ENCODE results near the gene EPO. TPM values are rescaled to one million over a fixed set of nuclear protein-coding genes. Genes with fewer than 3 reads are reported as not detected.
"Not testable (repeated sequence)": the region's sequence is repeated elsewhere in the genome, so short reads cannot be mapped to it uniquely, and the experiment has no call there.

EPO gene
- total and polyA plus RNA-seq, 2 experiments from 2014 or later: 0.46 TPM; not detected in 1

GRCh38 chr7:100722480-100723212 lies 2.4 kb downstream of the EPO start:
- TF ChIP-seq, protein P1, sequence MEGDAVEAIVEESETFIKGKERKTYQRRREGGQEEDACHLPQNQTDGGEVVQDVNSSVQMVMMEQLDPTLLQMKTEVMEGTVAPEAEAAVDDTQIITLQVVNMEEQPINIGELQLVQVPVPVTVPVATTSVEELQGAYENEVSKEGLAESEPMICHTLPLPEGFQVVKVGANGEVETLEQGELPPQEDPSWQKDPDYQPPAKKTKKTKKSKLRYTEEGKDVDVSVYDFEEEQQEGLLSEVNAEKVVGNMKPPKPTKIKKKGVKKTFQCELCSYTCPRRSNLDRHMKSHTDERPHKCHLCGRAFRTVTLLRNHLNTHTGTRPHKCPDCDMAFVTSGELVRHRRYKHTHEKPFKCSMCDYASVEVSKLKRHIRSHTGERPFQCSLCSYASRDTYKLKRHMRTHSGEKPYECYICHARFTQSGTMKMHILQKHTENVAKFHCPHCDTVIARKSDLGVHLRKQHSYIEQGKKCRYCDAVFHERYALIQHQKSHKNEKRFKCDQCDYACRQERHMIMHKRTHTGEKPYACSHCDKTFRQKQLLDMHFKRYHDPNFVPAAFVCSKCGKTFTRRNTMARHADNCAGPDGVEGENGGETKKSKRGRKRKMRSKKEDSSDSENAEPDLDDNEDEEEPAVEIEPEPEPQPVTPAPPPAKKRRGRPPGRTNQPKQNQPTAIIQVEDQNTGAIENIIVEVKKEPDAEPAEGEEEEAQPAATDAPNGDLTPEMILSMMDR (IDR thresholded peaks at IDR 0.05; ENCODE audit: low read depth, low read length): no peak
- no peaks in the 10 kb centered on the region for H3K36me3 ChIP-seq
- H3K27ac ChIP-seq: no peak overlapping the region
- H3K4me3 ChIP-seq: no peak overlapping the region
- no peaks in the 10 kb centered on the region for H3K9me3 ChIP-seq (ENCODE audit: low read depth)
- H3K27me3 ChIP-seq: peaks cover 35% of the 10 kb centered on the region
- no peak for DNase-seq (ENCODE audit: low read depth in 1 of 2, low spot score in 1 of 2)
- no peaks in the 10 kb centered on the region for H3K4me1 ChIP-seq (ENCODE audit: low read depth)

GRCh38 chr7:100723732-100724275 lies 3.5 kb downstream of the EPO start:
- no peak for DNase-seq (ENCODE audit: low read depth in 1 of 2, low spot score in 1 of 2)
- Histone ChIP-seq H3K4me3 (no peak overlapping the region), H3K27me3 (peaks cover 41% of the 10 kb centered on the region), H3K27ac (no peak overlapping the region), H3K9me3 (ENCODE audit: low read depth) (no peaks in the 10 kb centered on the region), H3K4me1 (ENCODE audit: low read depth) (no peaks in the 10 kb centered on the region), H3K36me3 (no peaks in the 10 kb centered on the region)
- TF ChIP-seq, protein P1 (IDR thresholded peaks at IDR 0.05; ENCODE audit: low read depth, low read length): no peak

GRCh38 chr7:100724364-100724763 lies 4.1 kb downstream of the EPO start:
- DNase-seq (ENCODE audit: low read depth in 1 of 2, low spot score in 1 of 2); H3K4me1 ChIP-seq (ENCODE audit: low read depth); H3K4me3 ChIP-seq; H3K36me3 ChIP-seq; H3K27ac ChIP-seq; H3K9me3 ChIP-seq (ENCODE audit: low read depth): not testable (repeated sequence)
- peaks cover 40% of the 10 kb centered on the region for H3K27me3 ChIP-seq

DNA sequence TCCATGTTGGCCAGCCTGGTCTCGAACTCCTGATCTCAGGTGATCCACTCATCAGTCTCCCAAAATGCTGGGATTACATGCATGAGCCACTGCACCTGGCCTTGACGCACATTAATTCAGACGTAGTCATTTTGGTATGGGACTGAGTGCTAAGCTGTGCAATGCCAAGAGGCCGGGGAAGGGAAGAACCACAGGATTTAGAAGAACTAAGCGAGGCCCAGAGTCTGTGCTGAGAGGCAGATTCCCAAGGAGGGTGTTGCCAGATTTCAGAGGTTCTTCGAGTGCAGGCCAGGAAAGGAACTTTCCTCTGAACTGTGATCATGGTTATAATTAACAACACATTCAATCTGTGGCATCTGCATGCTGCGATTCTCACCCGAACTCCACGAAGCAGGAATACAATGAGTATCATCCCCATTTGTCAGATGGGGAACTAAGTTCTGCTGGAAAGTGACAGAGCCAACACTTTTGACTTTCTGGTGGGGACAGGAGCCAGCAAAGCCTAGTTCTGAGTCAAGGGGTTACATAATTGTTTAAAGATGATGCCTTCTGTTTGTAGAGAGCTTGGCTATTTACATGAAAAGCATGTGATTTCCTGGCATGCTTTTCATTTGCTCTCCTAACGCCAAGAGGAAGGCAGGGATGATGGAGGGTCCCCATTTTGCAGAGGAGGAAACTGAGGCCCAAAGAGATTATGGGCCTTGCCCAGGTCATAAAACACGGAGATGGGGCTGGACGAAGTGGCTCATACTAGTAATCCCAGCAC lies 6.9 kb downstream of the EPO start:
- TF ChIP-seq, protein P1 (IDR thresholded peaks at IDR 0.05; ENCODE audit: low read depth, low read length): no peak
- H3K27ac ChIP-seq: no peak overlapping the region
- DNase-seq (ENCODE audit: low read depth in 1 of 2, low spot score in 1 of 2): peak in 1 of 2 donors; percentile 54
- peaks cover 15% of the 10 kb centered on the region for H3K27me3 ChIP-seq
- no peaks in the 10 kb centered on the region for H3K36me3 ChIP-seq
- no peaks in the 10 kb centered on the region for H3K4me1 ChIP-seq (ENCODE audit: low read depth)
- no peak overlapping the region for H3K4me3 ChIP-seq
- H3K9me3 ChIP-seq (ENCODE audit: low read depth): no peaks in the 10 kb centered on the region

DNA sequence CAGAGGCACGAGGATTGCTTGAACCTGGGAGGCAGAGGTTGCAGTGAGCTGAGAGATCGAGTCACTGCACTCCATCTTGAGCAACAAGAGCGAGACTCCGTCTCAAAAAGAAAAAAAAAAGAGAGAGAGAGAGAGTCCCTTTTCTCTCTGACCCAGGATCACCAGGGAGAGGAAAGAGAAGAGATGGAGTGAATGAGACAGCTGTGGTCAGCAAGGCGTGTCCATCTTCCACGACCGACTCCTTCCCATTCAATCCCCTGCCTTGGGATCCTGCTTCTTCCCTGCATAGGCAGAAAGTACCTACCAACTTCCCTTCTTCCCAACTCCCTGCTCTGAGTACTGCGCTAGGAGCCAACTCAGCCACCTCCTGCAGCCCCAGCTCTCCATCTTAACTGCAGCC lies 7.9 kb downstream of the EPO start:
- Histone ChIP-seq H3K9me3 (ENCODE audit: low read depth) (no peaks in the 10 kb centered on the region), H3K36me3 (no peaks in the 10 kb centered on the region), H3K27me3 (peaks cover 7% of the 10 kb centered on the region), H3K4me3 (no peak overlapping the region), H3K4me1 (ENCODE audit: low read depth) (no peaks in the 10 kb centered on the region), H3K27ac (no peak overlapping the region)
- TF ChIP-seq, protein P1 (IDR thresholded peaks at IDR 0.05; ENCODE audit: low read depth, low read length): no peak
- no peak for DNase-seq (ENCODE audit: low read depth in 1 of 2, low spot score in 1 of 2)

Measured in cardiac muscle cell (in vitro differentiated cells and primary cell).